K562 (cell line): ENCODE results near the gene GCSAM. TPM values are rescaled to one million over a fixed set of nuclear protein-coding genes. Genes with fewer than 3 reads are reported as not detected.

Experiments used
- ATAC-seq: fragments of 200-7000 bp; cut with Tn5 transposase; 3 replicates; pipeline ENCODE4 v1.9.1; 2020; ENCODE audit warnings: moderate library complexity
- BruUV-seq: library from RNA; stranded (reverse); fragments of 400-500 nt; replicated peaks from 2 replicates; lab custom pipeline; 2021; lab: Mats Ljungman, UMichigan
- CTCF ChIA-PET: fragments of 300-600 bp; formaldehyde crosslinking; extraction: SDS; loops from one replicate; lab custom pipeline; 2021; ENCODE audit warnings: low intra/inter-chr PET ratio; lab: Yijun Ruan, JAX
- POLR2A ChIA-PET: fragments of 300-600, 350-650 bp; sonication (Branson Sonifier 250); formaldehyde crosslinking; extraction: SDS; loops from one replicate; lab custom pipeline; 2021; ENCODE audit warnings: antibody characterized with exemption, inconsistent platforms; lab: Yijun Ruan, JAX
- DNase-seq, 4 experiments: peaks; one replicate each; pipeline versions ENCODE4 v3.0.0 to v3.0.0-alpha.2; 2011 to 2018; ENCODE audit warnings: low spot score in 3 of 4, mixed read lengths in 3 of 4; ENCODE audit errors: extremely low read depth in 1 of 4
- FAIRE-seq: peaks from 2 replicates; lab custom pipeline; 2011; peaks lifted over from hg19 to GRCh38; lab: Jason Lieb, UNC
- H2AFZ ChIP-seq: 2 replicates; pipeline ENCODE4 v1.6.0; 2011; ENCODE audit warnings: low read depth, low read length, control low read depth, inconsistent platforms
- H3K27ac ChIP-seq: fragments of 200-600 bp; 3 replicates; pipeline ENCODE4 v1.8.0; 2011; ENCODE audit warnings: low read depth, mild to moderate bottlenecking, control low read depth, inconsistent platforms, low read length, moderate library complexity, mixed read lengths; ENCODE audit errors: extremely low read depth
- H3K27me3 ChIP-seq, 2 experiments: fragments of 300-600 bp in 1 of 2; 2 replicates in 1 of 2; 3 replicates in 1 of 2; pipeline versions ENCODE4 v1.6.0 to v1.8.0; 2011; ENCODE audit warnings: inconsistent platforms in 2 of 2, low read length in 2 of 2, mild to moderate bottlenecking in 1 of 2, mixed read lengths in 1 of 2, moderate library complexity in 1 of 2; ENCODE audit not compliant: control insufficient read depth in 2 of 2, insufficient read depth in 2 of 2
- H3K36me3 ChIP-seq: fragments of 300-600 bp; 3 replicates; pipeline ENCODE4 v1.8.0; 2011; ENCODE audit warnings: mild to moderate bottlenecking, low read length, inconsistent platforms; ENCODE audit not compliant: control insufficient read depth, insufficient read depth
- H3K4me1 ChIP-seq, 2 experiments: fragments of 200-600 bp in 1 of 2; replicated peaks in 1 of 2; 2 replicates in 1 of 2; 3 replicates in 1 of 2; pipeline versions ENCODE4 v1.5.1 to v1.8.0; 2011; ENCODE audit warnings: inconsistent platforms in 2 of 2, low read length in 2 of 2, mild to moderate bottlenecking in 1 of 2, mixed read lengths in 1 of 2, moderate library complexity in 1 of 2; ENCODE audit not compliant: control insufficient read depth in 2 of 2, insufficient read depth in 2 of 2
- H3K4me2 ChIP-seq: 2 replicates; pipeline ENCODE4 v1.6.1; 2011; ENCODE audit warnings: low read length, control low read depth, inconsistent platforms, mixed read lengths; ENCODE audit not compliant: insufficient read depth
- H3K4me3 ChIP-seq: fragments of 200-600 bp; sonication (generic), shearing (Covaris generic); 2 replicates; pipeline ENCODE4 v1.5.1; 2016; ENCODE audit warnings: control low read depth, inconsistent platforms
- H3K79me2 ChIP-seq: fragments of 200-600 bp; 3 replicates; pipeline ENCODE4 v1.8.0; 2011; ENCODE audit warnings: low read length, inconsistent platforms; ENCODE audit not compliant: control insufficient read depth, insufficient read depth
- H3K9ac ChIP-seq, 2 experiments: 2 replicates each; pipeline versions ENCODE4 v1.6.0 to v1.6.1; 2011; ENCODE audit warnings: low read depth in 2 of 2, low read length in 2 of 2, control low read depth in 1 of 2, inconsistent platforms in 1 of 2, mild to moderate bottlenecking in 1 of 2, mixed read lengths in 1 of 2; ENCODE audit not compliant: insufficient read depth in 1 of 2
- H3K9me1 ChIP-seq: one replicate; pipeline ENCODE4 v1.6.0; 2011; ENCODE audit warnings: inconsistent platforms, mild to moderate bottlenecking, low read length, moderate library complexity; ENCODE audit not compliant: control insufficient read depth, insufficient read depth
- H3K9me3 ChIP-seq: replicated peaks from 2 replicates; pipeline ENCODE4 v1.5.1; 2011; ENCODE audit warnings: low read depth, low read length, inconsistent platforms; ENCODE audit not compliant: control insufficient read depth, insufficient read depth
- H4K20me1 ChIP-seq: replicated peaks from 2 replicates; pipeline ENCODE4 v1.6.1; 2011; ENCODE audit warnings: low read length, inconsistent platforms, mixed read lengths; ENCODE audit not compliant: control insufficient read depth, insufficient read depth
- AFF4 ChIP-seq: sonication (generic); formaldehyde crosslinking; IDR thresholded peaks from 2 replicates; pipeline ENCODE4 v1.8.0; 2023; ENCODE audit warnings: mild to moderate bottlenecking, missing genetic modification reagents
- GABPB2 ChIP-seq: fragments of 250-450 bp; sonication (Bioruptor Pico); conservative IDR thresholded peaks from 2 replicates; pipeline ENCODE4 v1.5.1; 2021; ENCODE audit warnings: mild to moderate bottlenecking
- NEUROD1 ChIP-seq: fragments of 150-350 bp; IDR thresholded peaks from 2 replicates; pipeline ENCODE4 v1.6.1; 2014; ENCODE audit warnings: borderline replicate concordance, low read length, low read depth; ENCODE audit not compliant: partially characterized antibody
- SRSF9 ChIP-seq: fragments of 200-400 bp; formaldehyde crosslinking; IDR thresholded peaks from 2 replicates; pipeline ENCODE4 v1.6.1; 2017; ENCODE audit warnings: low read depth, low read length, borderline replicate concordance
- STAT5A ChIP-seq: IDR thresholded peaks from 2 replicates; pipeline ENCODE4 v1.6.1; 2012; ENCODE audit warnings: low read length, inconsistent platforms, borderline replicate concordance
- ZNF143 ChIP-seq: sonication (generic); formaldehyde crosslinking; IDR thresholded peaks from 2 replicates; pipeline ENCODE4 v1.9.0; 2022; ENCODE audit warnings: mild to moderate bottlenecking, missing genetic modification reagents
- WGBS: fragments of 100-300 bp; shearing (Covaris generic); methylation state at CpG from one replicate; pipeline ENCODE4 v1.1.6; 2016; ENCODE audit warnings: low coverage, mixed read lengths; ENCODE audit not compliant: insufficient coverage; ENCODE audit errors: missing lambda C conversion rate; 5-methylcytosine and 5-hydroxymethylcytosine counted together
- in situ Hi-C: fragments of 300-500 bp; cut with MboI; formaldehyde crosslinking; loops from 4 replicates; pipeline ENCODE4 v1.15.0; 2018; ENCODE audit warnings: inconsistent platforms, mixed read lengths
- intact Hi-C: fragments of 100-400 bp; cut with micrococcal nuclease; formaldehyde crosslinking; loops from 2 replicates; pipeline ENCODE4 v1.14.2; 2022
- polyA plus RNA-seq, 8 experiments: library from polyadenylated mRNA; depleted of rRNA in 4 of 8; stranded (reverse) in 5 of 8; unstranded in 3 of 8; fragments of >200 nt; fragmentation: Nextera tagmentation in 2 of 8; fragmentation: Illumina TruSeq in 1 of 8; extraction: Ambion mirVana in 2 of 8; extraction: Trizol in 1 of 8; gene quantifications; 2 replicates each; pipeline versions ENCODE4 v1.2.1 to v1.2.3, GENCODE V29; 2011 to 2014; ENCODE audit warnings: inconsistent platforms in 1 of 8, missing spikeins in 1 of 8
- total RNA-seq, 7 experiments: library from RNA; depleted of rRNA in 6 of 7; stranded (reverse); fragments of >200 nt in 6 of 7; fragmentation: Illumina TruSeq in 2 of 7; extraction: Trizol in 2 of 7; gene quantifications; 2 replicates each; pipeline versions ENCODE4 v1.2.1 to v1.2.3, GENCODE V29; 2011 to 2021; ENCODE audit warnings: low replicate concordance in 1 of 7

The GCSAM gene
- total and polyA plus RNA-seq, 9 of the 15 experiments (the other 6 are each of a cell fraction or from before 2014, with no cell fraction given) = 0.10 TPM; not detected in 8

- no TSS peak for BruUV-seq
- TF ChIP-seq NEUROD1 (no peak), AFF4 (CRISPR knock-in tag) (no peak), GABPB2 (no peak), STAT5A (no peak), SRSF9 (no peak), ZNF143 (no peak)
Measured at GRCh38 chr3:112167758-112168157, 34.7 kb upstream of the GCSAM start.

More at GRCh38 chr3:112167758-112168157, 34.7 kb upstream of the GCSAM start:
- FAIRE-seq (no peak), DNase-seq (no peak), ATAC-seq (no peak)
- in situ Hi-C loops (no loop called here), intact Hi-C loops (no loop called here)
- Histone ChIP-seq H3K9ac (no peak overlapping the region), H3K4me2 (no peak overlapping the region), H3K4me3 (no peak overlapping the region), H2AFZ (no peak overlapping the region), H3K36me3 (no peaks in the 10 kb centered on the region), H3K27me3 (no peaks in the 10 kb centered on the region), H3K27ac (no peak overlapping the region), H4K20me1 (no peaks in the 10 kb centered on the region), H3K4me1 (no peaks in the 10 kb centered on the region), H3K9me3 (no peaks in the 10 kb centered on the region), H3K79me2 (no peaks in the 10 kb centered on the region), H3K9me1 (no peaks in the 10 kb centered on the region)
- 0% methylated on average over 2 of the region's 2 CpGs for WGBS
- ChIA-PET CTCF (no interaction called here), POLR2A (no interaction called here)
